ENCODE results near the gene ETS1.
A peak's percentile ranks its signal among the peaks of the same experiment; 100 is the strongest.

ETS1 gene

GRCh38 chr11:128579798-128580504 lies 7.4 kb downstream of the ETS1 start:
- TF ChIP-seq CTCF (IDR thresholded peaks at IDR 0.05) = no peak
- no peak for DNase-seq (ENCODE audit: low spot score)
- Histone ChIP-seq H3K27ac (no peak overlapping the region), H3K4me3 (no peak overlapping the region)

GRCh38 chr11:128576555-128576954 lies 10.8 kb downstream of the ETS1 start:
- H3K27ac ChIP-seq = peak overlapping the region in 1 of 2 donors; percentile 24
- no peak overlapping the region for H3K4me3 ChIP-seq
- no peak for TF ChIP-seq CTCF (IDR thresholded peaks at IDR 0.05)
- no peak for DNase-seq (ENCODE audit: low spot score)

GRCh38 chr11:128575961-128576350 lies 11.4 kb downstream of the ETS1 start:
- no peak for DNase-seq (ENCODE audit: low spot score)
- Histone ChIP-seq H3K4me3 (no peak overlapping the region), H3K27ac (no peak overlapping the region)
- TF ChIP-seq CTCF (IDR thresholded peaks at IDR 0.05) = no peak

GRCh38 chr11:128575174-128575960 lies 12.0 kb downstream of the ETS1 start:
- no peak overlapping the region for H3K27ac ChIP-seq

GRCh38 chr11:128574576-128575011 lies 12.8 kb downstream of the ETS1 start:
- DNase-seq (ENCODE audit: low spot score) = no peak
- no peak overlapping the region for H3K27ac ChIP-seq
- no peak for TF ChIP-seq CTCF (IDR thresholded peaks at IDR 0.05)
- H3K4me3 ChIP-seq = no peak overlapping the region

More at GRCh38 chr11:128575174-128575960, 12.0 kb downstream of the ETS1 start:
- no peak overlapping the region for H3K4me3 ChIP-seq
- TF ChIP-seq CTCF (IDR thresholded peaks at IDR 0.05) = no peak
- DNase-seq (ENCODE audit: low spot score) = no peak

- no peak overlapping the region for H3K4me3 ChIP-seq
- H3K27ac ChIP-seq = no peak overlapping the region
- no peak for TF ChIP-seq CTCF (IDR thresholded peaks at IDR 0.05)
- no peak for DNase-seq (ENCODE audit: low spot score)
Observed at GRCh38 chr11:128573638-128574037, 13.7 kb downstream of the ETS1 start.

Measured in coronary artery (tissue), 2 donors.